ENCODE measurements around the gene GDF7. TPM values are rescaled to one million over a fixed set of nuclear protein-coding genes. Genes with fewer than 3 reads are reported as not detected.
A peak's percentile ranks its signal among the peaks of the same experiment; 100 is the strongest.

Gene GDF7
- total and polyA plus RNA-seq, 4 donors, result 0.89 to 7.2 (median 3.3) TPM

DNA sequence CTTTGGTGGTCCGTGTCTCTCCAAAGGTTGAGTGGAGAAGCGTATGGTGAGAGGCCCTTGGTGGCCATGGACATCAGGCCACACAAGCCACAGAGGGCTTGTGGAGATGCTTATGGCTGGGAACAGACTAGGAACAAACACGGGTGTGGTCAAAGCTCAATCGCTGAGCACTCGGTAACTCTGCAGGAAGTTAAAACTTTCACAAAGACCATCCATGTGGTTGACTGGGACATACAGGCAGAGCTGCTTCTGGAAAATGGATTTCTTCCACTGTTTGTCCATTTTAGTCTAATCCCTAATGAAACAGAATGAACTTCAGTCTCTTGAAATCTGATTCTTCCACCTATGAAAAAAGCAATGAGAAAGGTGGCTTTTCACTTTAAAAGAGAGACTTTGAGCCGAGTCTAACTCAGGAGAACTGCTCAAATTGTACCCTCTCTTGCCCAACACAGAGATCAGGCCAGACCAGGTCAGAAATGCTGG lies 17.7 kb downstream of the GDF7 start:
- no peak overlapping the region for H3K9ac ChIP-seq (ENCODE audit: low read depth in 1 of 2, low read length in 2 of 2)
- H3K9me3 ChIP-seq (ENCODE audit: control insufficient read depth in 4 of 4, low read length in 3 of 4), result no peaks in the 10 kb centered on the region
- H3K36me3 ChIP-seq (ENCODE audit: control insufficient read depth in 4 of 4, insufficient read depth in 3 of 4, low read depth in 1 of 4, low read length in 3 of 4), result peaks cover 0 to 3% (median 1%) of the 10 kb centered on the region in 4 donors
- TF ChIP-seq TAF1 (conservative IDR thresholded peaks at IDR 0.05) (no peak), YY1 (IDR thresholded peaks at IDR 0.05) (peak; percentile 56), JUND (IDR thresholded peaks at IDR 0.05) (peak; percentile 41 to 48), SP1 (IDR thresholded peaks at IDR 0.05) (peak; percentile 82), RXRA (IDR thresholded peaks at IDR 0.05) (peak; percentile 81 to 90), HNF4A (conservative IDR thresholded peaks at IDR 0.05) (peak; percentile 98 to 99), HNF4G (IDR thresholded peaks at IDR 0.05) (peak; percentile 95), GABPA (IDR thresholded peaks at IDR 0.05 in 1 of 2, conservative IDR thresholded peaks at IDR 0.05 in 1 of 2) (no peak), FOXA1 (IDR thresholded peaks at IDR 0.05) (peak; percentile 11), RAD21 (IDR thresholded peaks at IDR 0.05) (peak; percentile 25 to 52)
- TF ChIP-seq, protein P1, sequence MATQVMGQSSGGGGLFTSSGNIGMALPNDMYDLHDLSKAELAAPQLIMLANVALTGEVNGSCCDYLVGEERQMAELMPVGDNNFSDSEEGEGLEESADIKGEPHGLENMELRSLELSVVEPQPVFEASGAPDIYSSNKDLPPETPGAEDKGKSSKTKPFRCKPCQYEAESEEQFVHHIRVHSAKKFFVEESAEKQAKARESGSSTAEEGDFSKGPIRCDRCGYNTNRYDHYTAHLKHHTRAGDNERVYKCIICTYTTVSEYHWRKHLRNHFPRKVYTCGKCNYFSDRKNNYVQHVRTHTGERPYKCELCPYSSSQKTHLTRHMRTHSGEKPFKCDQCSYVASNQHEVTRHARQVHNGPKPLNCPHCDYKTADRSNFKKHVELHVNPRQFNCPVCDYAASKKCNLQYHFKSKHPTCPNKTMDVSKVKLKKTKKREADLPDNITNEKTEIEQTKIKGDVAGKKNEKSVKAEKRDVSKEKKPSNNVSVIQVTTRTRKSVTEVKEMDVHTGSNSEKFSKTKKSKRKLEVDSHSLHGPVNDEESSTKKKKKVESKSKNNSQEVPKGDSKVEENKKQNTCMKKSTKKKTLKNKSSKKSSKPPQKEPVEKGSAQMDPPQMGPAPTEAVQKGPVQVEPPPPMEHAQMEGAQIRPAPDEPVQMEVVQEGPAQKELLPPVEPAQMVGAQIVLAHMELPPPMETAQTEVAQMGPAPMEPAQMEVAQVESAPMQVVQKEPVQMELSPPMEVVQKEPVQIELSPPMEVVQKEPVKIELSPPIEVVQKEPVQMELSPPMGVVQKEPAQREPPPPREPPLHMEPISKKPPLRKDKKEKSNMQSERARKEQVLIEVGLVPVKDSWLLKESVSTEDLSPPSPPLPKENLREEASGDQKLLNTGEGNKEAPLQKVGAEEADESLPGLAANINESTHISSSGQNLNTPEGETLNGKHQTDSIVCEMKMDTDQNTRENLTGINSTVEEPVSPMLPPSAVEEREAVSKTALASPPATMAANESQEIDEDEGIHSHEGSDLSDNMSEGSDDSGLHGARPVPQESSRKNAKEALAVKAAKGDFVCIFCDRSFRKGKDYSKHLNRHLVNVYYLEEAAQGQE (IDR thresholded peaks at IDR 0.05), result no peak
- TF ChIP-seq, protein P2, sequence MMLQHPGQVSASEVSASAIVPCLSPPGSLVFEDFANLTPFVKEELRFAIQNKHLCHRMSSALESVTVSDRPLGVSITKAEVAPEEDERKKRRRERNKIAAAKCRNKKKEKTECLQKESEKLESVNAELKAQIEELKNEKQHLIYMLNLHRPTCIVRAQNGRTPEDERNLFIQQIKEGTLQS (IDR thresholded peaks at IDR 0.05), result peak; percentile 21
- TF ChIP-seq, protein P3, sequence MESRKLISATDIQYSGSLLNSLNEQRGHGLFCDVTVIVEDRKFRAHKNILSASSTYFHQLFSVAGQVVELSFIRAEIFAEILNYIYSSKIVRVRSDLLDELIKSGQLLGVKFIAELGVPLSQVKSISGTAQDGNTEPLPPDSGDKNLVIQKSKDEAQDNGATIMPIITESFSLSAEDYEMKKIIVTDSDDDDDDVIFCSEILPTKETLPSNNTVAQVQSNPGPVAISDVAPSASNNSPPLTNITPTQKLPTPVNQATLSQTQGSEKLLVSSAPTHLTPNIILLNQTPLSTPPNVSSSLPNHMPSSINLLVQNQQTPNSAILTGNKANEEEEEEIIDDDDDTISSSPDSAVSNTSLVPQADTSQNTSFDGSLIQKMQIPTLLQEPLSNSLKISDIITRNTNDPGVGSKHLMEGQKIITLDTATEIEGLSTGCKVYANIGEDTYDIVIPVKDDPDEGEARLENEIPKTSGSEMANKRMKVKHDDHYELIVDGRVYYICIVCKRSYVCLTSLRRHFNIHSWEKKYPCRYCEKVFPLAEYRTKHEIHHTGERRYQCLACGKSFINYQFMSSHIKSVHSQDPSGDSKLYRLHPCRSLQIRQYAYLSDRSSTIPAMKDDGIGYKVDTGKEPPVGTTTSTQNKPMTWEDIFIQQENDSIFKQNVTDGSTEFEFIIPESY (IDR thresholded peaks at IDR 0.05), result peak; percentile 25
- TF ChIP-seq, protein P4, sequence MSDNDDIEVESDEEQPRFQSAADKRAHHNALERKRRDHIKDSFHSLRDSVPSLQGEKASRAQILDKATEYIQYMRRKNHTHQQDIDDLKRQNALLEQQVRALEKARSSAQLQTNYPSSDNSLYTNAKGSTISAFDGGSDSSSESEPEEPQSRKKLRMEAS (IDR thresholded peaks at IDR 0.05), result no peak
- no peak for DNase-seq (ENCODE audit: low spot score)
- H3K4me1 ChIP-seq (ENCODE audit: control insufficient read depth in 4 of 4, insufficient read depth in 4 of 4, low read length in 3 of 4), result peaks cover 0 to 34% (median 31%) of the 10 kb centered on the region in 4 donors
- WGBS, result 47% methylated on average over 6 of the region's 6 CpGs
- H3K4me3 ChIP-seq (ENCODE audit: low read depth in 1 of 3, low read length in 3 of 3), result no peak overlapping the region
- H3K27me3 ChIP-seq (ENCODE audit: control insufficient read depth in 4 of 4, insufficient read depth in 4 of 4, low read length in 3 of 4), result no peaks in the 10 kb centered on the region
- peak overlapping the region; percentile 6 to 16 for H3K27ac ChIP-seq (ENCODE audit: low read depth in 1 of 2, low read length in 2 of 2)

DNA sequence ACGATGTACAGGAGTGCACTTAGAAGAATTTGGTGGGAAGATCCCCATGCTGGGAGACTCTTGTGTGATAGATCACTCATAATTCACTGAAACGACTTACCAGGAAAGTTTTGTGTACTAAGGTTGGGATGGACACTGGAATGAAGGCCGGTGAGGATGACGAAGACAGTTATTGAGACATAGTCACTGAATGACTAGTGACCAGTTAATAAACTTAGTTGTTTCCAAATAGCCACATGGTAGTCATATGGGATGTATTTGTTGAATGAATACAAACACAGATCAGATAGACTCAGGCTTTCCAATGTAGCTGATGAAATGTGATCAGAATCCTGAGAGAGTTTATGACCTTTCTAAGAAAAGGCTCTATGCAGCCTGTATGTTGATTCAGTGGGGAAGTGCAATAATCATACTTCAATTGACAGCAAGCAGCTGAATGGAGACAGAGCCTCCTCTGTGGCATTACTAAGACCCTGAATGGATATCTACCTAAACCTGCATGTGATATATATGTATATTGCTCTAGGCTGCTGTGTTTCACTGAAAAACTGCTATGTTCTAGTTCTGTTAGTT lies 20.4 kb downstream of the GDF7 start:
- no peak for DNase-seq (ENCODE audit: low spot score)
- Histone ChIP-seq H3K9me3 (ENCODE audit: control insufficient read depth in 4 of 4, low read length in 3 of 4) (no peaks in the 10 kb centered on the region), H3K4me1 (ENCODE audit: control insufficient read depth in 4 of 4, insufficient read depth in 4 of 4, low read length in 3 of 4) (peaks cover 2 to 51% (median 44%) of the 10 kb centered on the region in 4 donors), H3K27ac (ENCODE audit: low read depth in 1 of 2, low read length in 2 of 2) (peak overlapping the region in 1 of 2 donors; percentile 23), H3K36me3 (ENCODE audit: control insufficient read depth in 4 of 4, insufficient read depth in 3 of 4, low read depth in 1 of 4, low read length in 3 of 4) (peaks cover 0 to 3% (median 1%) of the 10 kb centered on the region in 4 donors), H3K4me3 (ENCODE audit: low read depth in 1 of 3, low read length in 3 of 3) (no peak overlapping the region), H3K9ac (ENCODE audit: low read depth in 1 of 2, low read length in 2 of 2) (no peak overlapping the region), H3K27me3 (ENCODE audit: control insufficient read depth in 4 of 4, insufficient read depth in 4 of 4, low read length in 3 of 4) (no peaks in the 10 kb centered on the region)
- 69% methylated on average over 4 of the region's 4 CpGs for WGBS
- TF ChIP-seq, protein P5, sequence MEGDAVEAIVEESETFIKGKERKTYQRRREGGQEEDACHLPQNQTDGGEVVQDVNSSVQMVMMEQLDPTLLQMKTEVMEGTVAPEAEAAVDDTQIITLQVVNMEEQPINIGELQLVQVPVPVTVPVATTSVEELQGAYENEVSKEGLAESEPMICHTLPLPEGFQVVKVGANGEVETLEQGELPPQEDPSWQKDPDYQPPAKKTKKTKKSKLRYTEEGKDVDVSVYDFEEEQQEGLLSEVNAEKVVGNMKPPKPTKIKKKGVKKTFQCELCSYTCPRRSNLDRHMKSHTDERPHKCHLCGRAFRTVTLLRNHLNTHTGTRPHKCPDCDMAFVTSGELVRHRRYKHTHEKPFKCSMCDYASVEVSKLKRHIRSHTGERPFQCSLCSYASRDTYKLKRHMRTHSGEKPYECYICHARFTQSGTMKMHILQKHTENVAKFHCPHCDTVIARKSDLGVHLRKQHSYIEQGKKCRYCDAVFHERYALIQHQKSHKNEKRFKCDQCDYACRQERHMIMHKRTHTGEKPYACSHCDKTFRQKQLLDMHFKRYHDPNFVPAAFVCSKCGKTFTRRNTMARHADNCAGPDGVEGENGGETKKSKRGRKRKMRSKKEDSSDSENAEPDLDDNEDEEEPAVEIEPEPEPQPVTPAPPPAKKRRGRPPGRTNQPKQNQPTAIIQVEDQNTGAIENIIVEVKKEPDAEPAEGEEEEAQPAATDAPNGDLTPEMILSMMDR (IDR thresholded peaks at IDR 0.05; ENCODE audit: low read depth, low read length, missing input control), result no peak
- TF ChIP-seq, protein P1 (IDR thresholded peaks at IDR 0.05), result no peak
- TF ChIP-seq HNF4A (conservative IDR thresholded peaks at IDR 0.05) (peak; percentile 43 to 44), FOXA2 (IDR thresholded peaks at IDR 0.05) (peak; percentile 56), EGR1 (IDR thresholded peaks at IDR 0.05; ENCODE audit: low read depth in 2 of 2) (peak in 1 of 2 donors; percentile 22), NR2F2 (IDR thresholded peaks at IDR 0.05) (no peak), TAF1 (conservative IDR thresholded peaks at IDR 0.05) (no peak), JUND (IDR thresholded peaks at IDR 0.05) (peak; percentile 34 to 47), RAD21 (IDR thresholded peaks at IDR 0.05) (no peak), GABPA (IDR thresholded peaks at IDR 0.05 in 1 of 2, conservative IDR thresholded peaks at IDR 0.05 in 1 of 2) (no peak)
